ENCODE results near the gene C4B.
"Not testable (repeated sequence)": the region's sequence is repeated elsewhere in the genome, so short reads cannot be mapped to it uniquely, and the experiment has no call there.

Gene C4B

DNA sequence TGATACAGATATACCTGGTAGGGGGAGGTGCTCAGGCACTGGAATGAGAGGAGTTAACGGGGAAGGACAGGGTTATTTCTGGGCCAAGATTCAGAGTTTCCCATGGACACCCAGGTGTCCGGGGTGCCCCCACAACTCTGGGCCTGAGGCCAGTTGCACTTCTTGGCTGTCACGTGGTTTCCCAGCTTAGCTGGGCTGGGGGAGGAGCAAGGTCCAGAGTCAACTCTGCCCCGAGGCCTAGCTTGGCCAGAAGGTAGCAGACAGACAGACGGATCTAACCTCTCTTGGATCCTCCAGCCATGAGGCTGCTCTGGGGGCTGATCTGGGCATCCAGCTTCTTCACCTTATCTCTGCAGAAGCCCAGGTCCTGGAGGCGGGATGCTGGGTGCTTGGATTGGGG, at the start of gene C4B:
C4B (plus strand) TSS at position 249 of the 400 bp plus-strand sequence; CDS start at position 300, 51 bp downstream.
- not testable (repeated sequence) for DNase-seq

- DNase-seq: no peak
Measured at GRCh38 chr6:31965700-31966099, 48.9 kb upstream of the C4B start.

- DNase-seq: no peak
Measured at GRCh38 chr6:31966506-31966905, 48.1 kb upstream of the C4B start.

GRCh38 chr6:31966997-31967925, 47.3 kb upstream of the C4B start:
- no peak for DNase-seq

- no peak for DNase-seq
Measured at GRCh38 chr6:31967926-31968320, 46.7 kb upstream of the C4B start.

- no peak for DNase-seq
Measured at GRCh38 chr6:31968326-31968725, 46.3 kb upstream of the C4B start.

DNA sequence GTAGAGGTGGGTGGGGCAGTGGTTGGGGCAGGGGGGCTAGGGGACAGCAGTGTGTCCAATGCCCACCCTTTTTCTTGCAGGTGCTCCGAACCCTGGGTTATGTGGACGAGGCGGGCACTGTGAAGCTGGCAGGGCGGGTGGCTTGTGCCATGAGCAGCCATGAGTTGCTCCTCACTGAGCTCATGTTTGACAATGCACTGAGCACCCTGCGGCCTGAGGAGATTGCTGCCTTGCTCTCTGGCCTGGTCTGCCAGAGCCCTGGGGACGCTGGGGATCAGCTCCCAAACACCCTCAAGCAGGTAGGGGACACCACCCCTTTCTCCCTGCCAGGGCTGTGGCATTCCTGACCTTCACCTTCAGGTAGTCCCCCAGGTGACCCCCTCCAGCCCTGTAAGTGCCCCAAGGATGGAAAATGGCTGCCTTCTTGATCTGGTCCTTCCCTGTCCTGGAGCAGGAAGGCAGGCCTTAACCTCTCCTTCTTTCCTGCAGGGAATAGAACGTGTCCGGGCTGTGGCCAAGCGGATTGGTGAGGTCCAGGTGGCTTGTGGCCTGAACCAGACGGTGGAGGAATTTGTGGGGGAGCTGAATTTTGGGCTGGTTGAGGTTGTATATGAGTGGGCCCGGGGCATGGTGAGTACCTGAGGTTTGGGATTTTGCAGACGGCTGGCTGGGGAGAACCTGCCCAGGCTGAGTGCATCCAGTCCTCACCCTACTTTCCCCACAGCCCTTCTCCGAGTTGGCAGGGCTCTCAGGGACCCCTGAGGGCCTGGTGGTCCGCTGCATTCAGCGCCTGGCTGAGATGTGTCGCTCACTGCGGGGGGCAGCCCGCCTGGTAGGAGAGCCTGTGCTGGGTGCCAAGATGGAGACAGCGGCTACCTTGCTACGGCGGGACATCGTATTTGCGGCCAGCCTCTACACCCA, 45.5 kb upstream of the C4B start:
- no peak for DNase-seq

DNA sequence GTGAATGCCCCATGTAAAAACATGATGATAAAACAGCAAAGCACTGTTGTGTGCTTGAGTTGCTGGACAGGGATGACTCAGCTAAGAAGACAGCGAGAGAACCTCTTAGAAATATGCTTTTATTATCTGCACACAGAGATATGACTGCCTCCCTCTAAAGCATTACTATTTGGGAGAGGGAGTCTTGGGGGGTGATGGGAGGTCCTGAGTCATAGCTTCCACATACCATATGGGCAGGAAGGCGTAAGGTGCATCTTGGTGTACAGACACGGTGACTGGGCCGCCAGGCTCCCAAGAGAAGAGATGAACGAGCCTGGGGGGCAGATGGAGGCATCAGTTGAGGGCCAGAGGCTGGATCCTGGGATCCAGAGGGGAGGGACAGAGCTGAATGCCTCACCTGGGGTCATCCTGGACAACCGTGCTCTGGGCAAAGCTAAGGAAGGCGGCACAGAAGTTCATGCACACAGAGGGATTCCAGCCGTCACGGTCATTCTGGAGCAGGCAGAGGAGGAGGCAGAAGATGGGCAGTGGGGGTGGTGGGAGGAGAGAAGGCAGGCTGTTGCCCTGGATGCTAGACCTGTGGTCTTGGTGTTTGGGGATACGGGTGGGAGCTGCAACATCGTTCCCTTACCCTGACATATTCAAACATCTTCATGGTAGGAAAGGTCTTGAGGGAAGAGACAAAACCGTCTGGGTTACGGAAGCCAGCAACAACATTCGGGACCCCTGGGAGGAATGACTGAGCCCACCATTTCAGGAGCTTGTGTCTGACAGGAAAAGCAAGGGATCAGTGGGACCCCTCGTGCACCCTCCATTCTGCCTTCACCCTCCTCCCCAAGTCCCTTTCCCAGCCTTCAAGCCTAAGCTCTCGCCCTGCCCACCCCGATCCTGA, 44.6 kb upstream of the C4B start:
- DNase-seq: no peak

DNA sequence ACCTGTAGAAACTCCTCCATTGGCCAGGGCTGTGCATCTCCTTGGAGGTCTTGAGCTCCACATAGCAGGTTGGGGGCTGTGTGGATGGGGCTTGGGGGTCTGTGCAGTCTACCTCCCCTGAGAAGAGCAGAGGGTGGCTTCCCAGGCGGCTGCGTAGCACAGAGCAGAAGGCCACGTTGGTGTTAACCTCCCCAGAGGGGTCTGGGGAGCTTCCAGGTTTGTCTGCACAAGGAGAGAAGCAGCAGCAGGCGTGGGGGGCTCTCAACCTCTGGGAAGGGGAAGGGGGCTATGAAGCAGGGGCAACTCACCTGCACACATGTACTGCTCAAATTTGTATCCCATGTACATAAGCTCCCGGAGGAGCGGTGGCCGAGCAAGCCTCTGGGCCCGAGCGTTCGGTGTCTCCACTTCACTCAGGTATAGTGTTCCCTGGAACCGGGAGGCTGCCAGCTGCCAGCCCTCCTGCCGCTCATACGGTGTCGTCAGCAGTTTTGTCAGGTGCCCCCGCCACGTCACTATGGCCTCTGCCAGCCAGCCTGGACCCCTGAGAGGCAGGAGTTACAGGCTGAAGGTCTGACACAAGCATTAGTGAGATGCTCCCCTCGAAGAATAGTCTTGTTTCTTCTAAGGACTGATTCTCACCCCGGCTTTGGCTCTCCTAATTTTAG, 43.9 kb upstream of the C4B start:
- DNase-seq: no peak

- peak; percentile 10 for DNase-seq
Measured at GRCh38 chr6:31971279-31971992, 43.2 kb upstream of the C4B start.

GRCh38 chr6:31971993-31972708, 42.4 kb upstream of the C4B start, which contains the start of gene DXO:
Gene DXO (minus strand): TSS chr6:31972138. CDS start chr6:31971675, 463 bp downstream.
- DNase-seq: peak; percentile 95

DNA sequence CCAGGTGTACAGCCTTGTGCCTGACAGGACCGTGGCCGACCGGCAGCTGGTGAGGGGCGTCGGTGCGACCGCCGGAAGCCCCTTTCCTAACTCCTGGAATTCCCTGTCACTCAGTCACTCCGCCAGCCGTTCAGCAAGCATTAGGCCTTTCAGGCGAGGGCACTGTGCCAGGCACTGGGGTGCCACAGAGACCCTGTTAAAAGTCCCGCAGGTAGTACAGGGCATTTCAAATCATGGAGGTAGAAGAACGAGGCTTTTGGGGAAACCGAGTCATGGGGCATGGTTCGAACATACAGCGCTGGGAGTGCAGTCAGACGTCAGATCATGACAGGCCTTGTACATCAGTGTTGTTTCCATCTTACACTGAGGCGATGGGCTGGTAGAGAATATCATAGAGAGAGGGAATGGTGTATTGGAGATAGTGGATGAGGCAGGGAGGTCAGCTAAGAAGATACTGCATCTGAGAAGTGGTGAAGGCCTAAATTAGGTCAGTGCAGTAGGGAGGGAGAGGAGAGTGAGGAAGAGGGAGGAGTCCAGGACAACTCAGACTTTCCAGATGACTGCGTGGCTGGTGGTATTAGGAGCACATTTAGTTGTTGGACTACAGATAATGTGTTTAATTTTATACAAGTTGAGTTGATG, 41.8 kb upstream of the C4B start:
- DNase-seq: no peak

GRCh38 chr6:31976065-31976464, 38.5 kb upstream of the C4B start:
- DNase-seq: not testable (repeated sequence)

- DNase-seq: no peak
Measured at GRCh38 chr6:31977816-31978431, 36.7 kb upstream of the C4B start.

DNA sequence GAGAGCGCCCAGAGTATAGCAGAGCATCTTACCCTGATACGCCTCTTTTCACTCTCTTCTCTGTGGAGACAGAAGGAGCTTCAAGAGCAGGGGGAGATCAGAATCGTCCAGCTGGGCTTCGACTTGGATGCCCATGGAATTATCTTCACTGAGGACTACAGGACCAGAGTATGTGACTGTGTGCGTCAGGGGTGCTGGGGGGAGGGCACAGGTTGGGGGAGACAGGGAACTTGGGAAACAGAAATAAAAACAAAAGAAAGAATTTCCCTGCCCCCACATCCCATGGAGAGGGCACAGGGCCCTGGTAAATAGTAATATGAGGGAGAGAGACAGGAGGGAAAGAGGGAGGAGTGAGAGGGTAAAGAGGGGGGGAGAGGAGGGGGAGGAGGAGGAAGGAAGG, 35.8 kb upstream of the C4B start:
- DNase-seq: no peak

DNA sequence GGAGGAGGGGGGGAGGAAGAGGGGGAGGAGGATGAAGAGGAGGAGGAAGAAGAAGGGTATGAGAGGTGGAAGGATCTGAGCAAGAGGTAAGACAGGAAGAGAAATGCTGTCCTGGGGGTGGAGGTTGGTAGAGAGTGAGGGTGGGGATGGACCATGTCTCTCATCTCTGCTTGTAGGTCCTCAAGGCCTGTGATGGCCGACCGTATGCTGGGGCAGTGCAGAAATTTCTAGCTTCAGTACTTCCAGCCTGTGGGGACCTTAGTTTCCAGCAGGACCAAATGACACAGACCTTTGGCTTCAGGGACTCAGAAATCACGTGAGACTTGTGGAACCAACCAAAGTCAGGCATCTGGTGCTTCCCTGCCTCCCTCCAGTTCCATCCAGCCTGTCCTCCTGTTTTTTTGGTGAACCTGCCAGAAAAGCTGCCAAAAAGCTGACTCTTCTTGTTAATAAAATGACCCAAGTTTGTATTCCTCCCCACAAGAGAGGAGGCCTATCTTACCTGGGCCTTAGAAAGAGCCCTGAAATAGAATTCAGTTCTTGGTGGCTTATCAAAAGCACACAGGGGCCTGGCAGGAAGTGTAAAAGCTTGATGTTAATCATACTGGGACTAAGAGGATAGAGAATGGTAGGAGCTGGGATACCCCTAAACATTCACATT, 35.2 kb upstream of the C4B start:
- no peak for DNase-seq

GRCh38 chr6:31980195-31980876, 34.3 kb upstream of the C4B start:
- not testable (repeated sequence) for DNase-seq

GRCh38 chr6:31980998-31981397, 33.6 kb upstream of the C4B start:
- DNase-seq: not testable (repeated sequence)
